HG02798 (cell line): ENCODE measurements around the gene PLBD1.

Experiments
- ATAC-seq: cut with Tn5 transposase; IDR thresholded peaks from one replicate; pipeline ENCODE4 v1.9.1; 2021; ENCODE audit warnings: mild to moderate bottlenecking; ENCODE audit not compliant: unreplicated experiment, poor library complexity

PLBD1 gene, protein sequence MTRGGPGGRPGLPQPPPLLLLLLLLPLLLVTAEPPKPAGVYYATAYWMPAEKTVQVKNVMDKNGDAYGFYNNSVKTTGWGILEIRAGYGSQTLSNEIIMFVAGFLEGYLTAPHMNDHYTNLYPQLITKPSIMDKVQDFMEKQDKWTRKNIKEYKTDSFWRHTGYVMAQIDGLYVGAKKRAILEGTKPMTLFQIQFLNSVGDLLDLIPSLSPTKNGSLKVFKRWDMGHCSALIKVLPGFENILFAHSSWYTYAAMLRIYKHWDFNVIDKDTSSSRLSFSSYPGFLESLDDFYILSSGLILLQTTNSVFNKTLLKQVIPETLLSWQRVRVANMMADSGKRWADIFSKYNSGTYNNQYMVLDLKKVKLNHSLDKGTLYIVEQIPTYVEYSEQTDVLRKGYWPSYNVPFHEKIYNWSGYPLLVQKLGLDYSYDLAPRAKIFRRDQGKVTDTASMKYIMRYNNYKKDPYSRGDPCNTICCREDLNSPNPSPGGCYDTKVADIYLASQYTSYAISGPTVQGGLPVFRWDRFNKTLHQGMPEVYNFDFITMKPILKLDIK

DNA sequence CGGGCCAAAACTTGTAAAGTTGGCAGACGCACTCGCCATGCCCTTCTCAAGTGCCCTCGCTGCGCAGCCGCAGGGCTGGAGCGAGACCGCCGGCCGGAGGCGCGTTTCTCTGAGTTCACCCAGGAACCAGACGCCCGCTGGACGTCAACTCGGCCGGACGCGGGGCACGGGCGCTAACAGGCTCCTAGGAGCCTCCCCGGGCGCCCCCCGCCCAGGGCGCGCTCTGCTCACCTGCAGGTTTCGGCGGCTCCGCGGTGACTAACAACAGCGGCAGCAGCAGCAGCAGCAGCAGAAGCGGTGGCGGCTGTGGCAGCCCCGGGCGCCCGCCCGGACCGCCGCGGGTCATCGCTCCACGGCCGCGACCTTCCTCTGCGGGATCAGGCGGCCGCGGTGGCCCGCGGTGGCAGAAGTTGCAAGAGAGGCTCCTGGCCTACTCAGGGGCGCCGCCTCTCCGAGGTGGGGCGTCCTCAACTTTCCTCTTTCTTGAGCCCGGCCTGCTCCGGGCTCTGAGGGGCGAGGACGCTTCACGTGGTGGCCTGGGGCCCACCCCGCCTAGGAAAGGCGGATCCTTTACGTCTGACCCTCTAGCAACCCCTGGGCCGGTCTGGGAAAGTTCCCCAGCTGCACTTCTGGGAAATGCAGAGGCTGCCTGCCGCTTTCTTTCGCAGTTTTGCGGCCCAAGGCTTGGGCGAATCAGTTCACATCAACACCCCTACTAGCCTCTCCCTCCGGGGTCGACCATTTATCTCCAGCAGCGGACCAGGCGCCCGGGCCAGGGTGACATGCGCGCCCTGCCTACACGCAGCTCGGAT lies at the start of gene PLBD1:
PLBD1 (minus strand) TSS at position 533 of the 812 bp plus-strand sequence; CDS start at position 346, 187 bp downstream.
- peak; percentile 74 for ATAC-seq

DNA sequence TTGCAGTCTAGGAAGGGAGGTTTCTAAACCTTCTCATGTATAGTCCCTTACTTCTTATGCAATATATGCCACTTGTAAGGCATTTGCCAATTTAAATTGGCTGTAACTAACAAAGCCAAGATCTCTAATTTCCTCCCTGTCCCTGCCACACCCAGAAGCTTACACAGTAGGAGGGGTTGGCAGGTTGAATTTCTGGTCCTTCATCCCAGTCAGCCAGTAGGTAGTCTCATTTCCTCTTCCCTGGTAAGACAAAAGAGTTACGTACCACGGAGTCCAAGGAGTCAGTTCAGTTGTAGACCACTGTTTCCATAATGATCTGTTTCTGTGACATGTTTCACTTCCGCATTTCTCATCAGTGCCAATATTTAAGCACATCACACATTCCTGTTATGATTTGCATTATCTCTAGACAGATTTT lies 47.0 kb upstream of the PLBD1 start:
- peak; percentile 47 for ATAC-seq

DNA sequence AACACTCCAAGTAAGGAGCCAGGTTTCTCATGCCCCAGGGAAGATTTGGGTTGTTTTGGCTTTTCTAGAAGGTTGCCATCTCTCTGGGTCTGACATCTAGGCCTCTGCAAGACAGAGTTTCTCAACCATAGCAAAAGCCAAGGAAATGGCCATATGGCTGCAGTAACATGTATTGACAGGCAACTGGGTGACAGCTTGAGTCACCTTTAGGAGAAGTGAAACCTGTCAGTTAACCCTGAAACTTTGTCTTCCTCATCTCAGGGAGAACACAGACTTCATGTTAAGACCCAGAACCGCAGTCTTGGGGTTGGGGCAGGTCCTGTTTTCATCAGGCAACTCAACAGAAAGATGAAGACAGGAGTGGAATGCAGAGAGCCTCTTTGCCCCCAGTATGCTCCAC lies 46.0 kb upstream of the PLBD1 start:
- peak; percentile 98 for ATAC-seq

DNA sequence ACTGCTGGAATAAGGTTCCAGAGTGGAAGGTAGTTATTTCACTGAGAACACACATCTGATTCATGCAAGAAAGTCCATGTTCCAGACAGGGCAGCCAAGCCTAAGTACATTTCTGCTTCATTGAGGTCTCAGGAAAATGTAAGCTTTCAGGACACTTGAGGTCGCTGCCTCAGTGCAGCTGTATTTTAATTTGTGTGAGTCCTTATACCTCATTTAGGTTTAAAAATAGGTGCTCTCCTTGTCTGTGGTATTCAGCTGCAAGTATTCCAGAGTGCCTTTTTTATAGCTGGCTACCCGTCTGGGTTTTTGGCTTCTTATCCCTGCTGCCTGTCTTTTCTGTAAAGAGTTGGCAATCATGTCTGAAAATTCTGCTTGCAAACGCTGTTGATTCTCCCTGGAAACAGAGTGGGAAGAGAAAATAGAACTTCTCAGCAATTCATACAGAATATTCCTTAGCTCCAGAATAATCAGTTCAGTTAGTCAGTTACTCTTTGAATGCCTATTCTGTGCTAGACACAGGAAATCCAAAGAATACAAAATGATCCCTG lies 45.3 kb upstream of the PLBD1 start:
- ATAC-seq: no peak

DNA sequence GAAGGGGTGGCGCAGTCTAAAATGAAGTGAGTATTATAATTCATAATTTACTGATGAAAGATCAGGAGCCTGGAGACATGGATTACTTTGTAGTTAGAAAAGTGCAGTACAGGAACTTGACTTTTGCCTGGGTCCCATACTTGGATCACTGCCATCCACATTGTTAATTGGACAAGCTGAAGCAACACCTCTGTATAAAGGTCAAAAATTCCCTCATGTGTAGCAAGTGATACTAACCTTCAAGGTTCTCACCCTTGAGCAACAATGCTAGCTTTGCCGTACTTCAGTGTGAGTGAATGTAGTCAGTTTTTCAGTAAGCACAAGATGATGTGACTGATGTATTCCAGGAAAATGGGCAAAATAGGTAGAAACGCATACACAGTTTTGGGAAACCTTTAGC lies 44.6 kb upstream of the PLBD1 start:
- no peak for ATAC-seq

DNA sequence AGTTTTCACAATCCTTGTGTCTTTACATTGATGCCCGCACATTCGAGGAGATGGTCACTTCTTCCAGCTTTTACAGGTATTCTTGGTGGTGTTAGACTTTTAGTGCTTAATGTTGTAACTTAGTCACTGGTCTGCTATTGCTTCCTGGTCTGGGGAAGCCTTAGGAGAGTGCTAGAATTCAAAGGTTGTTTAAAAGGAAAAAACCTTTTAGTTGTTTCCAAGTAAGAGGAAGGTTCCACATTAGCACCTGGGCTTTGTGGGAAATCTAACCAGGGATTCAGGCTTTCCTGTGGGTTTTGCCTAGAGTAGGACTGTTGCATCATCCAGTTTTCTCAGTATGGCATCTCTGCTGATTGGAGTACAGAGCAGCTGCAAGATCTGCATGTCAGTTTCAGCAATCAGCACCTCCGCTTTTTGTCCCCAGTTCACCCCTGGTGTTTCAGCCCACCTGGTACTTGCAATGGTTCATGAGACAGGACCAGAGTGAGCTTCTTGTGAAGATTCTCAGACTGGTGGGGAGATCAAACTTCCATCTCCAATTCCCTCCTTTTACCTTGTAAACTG lies 44.0 kb upstream of the PLBD1 start:
- no peak for ATAC-seq

DNA sequence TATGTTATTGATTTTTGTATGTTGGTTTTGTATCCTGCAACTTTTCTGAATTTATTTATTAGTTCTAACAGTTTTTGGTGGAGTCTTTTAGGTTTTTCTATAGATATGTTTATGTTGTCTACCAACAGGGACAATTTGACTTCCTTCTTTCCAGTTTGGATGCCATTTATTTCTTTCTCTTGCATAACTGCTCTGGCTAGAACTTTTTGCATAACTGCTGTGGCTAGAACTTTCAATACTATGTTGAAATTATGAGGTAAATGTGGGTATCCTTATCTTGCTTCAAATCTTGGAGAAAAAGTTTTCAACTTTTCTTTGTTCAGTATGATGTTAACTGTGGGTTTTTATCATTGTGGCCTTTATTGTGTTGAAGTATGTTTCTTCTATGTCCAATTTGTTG lies 39.9 kb upstream of the PLBD1 start:
- ATAC-seq: no peak

DNA sequence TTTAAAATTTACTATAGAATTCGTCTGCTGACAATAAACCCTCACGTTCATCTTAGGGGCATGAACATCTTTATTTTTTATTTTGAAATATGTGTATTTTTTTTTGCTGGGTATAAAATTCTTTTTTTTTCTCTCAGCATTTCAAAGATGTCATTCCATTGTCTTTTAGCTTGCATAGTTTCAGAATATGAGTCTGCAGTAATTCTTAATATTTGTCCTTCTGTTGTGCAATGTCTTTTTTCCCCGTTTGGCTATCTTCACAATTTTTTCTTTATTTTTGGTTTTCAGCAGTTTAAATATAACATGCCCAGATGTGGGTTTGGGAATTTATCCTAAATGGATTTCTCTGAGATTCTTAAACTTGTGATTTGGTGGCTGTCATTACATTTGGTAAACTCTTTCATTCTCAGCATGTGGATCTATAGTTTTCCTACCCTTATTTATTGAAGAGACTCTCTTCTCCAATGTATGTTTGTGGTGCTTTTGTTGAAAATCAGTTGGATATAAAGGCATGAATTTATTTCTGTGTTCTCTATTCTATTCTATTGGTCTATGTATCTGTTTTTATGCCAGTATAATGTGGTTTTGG lies 37.8 kb upstream of the PLBD1 start:
- no peak for ATAC-seq

DNA sequence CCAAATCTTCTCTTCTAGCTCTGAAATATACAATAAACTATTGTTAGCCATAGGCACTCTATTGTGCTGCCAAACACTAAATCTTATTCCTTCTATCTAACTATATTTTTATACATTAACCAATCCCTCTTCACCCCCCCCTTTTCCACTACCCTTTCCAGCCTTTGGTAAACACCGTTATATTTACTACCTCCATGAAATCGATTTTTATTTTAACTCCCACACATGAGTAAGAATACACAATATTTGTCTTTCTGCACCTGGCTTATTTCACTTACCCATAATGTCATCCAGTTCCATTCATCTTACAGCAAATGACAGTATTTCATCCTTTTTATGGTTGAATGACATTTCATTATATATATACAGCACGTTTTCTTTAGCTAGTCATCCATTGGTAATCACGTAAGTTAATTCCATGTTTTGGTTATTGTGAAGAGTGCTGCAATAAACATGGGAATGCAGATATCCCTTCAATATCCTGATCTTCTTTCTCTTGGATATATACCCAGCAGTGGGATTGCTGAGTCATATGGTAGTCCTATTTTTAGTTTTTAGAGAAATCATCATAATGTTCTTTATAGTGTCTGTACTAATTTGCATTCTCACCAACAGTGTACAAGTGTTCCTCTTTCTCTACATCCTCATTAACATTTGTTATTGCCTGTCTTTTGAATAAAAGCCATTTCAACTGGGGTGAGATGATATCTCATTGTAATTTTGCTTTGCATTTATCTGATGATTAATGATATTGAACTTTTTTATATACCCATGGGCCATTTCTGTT lies 34.2 kb upstream of the PLBD1 start:
- ATAC-seq: no peak

DNA sequence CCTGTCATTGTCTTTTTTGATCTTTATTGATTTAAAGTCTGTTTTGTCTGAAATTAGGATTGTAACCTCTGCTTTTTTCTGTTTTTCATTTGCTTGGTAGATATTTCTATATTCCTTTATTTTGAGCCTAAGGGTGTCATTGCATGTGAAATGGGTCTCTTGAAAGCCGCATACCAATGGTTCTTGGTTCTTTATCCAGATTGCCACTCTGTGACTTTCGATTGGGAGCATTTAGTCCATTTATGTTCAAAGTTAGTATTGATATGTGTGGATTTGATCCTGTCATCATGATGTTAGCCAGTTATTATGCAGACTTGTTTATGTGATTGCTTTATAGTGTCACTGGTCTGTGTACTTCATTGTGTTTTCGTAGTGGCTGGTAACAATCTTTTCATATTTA lies 29.8 kb upstream of the PLBD1 start:
- ATAC-seq: no peak

DNA sequence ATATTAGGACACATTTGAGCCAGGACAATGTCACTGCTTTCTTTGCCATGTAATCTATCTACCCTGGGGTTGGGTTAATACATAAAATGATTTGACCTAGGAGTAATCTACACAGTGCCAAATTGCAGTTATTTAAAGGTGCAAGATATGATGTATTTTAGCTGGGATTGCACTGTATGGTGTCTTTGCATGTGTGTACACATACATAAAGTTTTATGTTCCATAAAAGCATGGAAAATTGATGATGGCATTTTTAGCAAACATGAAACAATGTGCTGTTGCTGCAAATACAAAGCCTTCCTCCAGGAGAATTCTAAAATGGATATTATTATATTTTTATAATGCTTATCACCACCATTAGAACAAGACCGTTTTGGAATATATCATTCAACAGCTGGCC lies 24.0 kb upstream of the PLBD1 start:
- no peak for ATAC-seq

DNA sequence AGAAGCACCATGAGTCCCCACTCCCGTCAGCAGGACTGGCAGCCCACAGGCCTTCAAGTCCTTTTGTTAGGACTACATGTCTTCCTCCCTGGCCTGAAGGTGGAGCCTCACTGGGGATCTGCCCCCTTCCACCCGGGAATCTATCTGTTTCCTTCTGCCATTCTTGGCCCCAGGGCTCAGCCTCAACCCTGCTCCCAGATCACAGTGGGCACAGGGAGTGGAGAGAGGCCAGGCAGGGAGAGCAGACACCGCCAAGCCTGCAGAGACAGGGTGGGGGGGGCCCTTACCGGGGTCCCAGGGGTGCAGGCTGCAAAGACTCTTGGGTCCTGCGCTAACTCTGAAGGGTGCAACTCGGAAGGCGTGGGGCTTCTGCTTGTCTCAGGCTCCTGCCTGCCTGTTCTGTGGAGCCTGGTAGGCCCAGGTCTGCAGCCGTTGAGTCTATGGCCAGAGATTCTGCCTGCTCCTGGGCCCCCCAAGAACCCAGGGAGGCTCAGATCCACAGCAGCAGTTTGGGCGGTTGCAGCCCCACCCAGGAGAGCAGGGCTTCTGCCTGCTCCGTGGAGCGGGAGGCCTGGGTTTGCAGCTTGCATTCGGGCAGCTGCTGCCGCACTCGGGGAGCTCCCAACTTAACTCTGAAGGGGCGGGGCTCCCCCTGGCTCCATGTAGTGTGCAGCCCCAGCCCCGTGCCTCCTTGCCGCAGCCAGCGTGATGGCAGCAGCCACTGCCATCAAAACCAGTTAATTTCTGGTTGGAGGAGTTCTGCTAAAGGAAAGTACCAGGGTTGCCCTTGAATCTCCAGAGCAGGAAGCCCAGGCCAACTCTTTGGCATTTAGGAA lies 21.7 kb upstream of the PLBD1 start:
- ATAC-seq: no peak

DNA sequence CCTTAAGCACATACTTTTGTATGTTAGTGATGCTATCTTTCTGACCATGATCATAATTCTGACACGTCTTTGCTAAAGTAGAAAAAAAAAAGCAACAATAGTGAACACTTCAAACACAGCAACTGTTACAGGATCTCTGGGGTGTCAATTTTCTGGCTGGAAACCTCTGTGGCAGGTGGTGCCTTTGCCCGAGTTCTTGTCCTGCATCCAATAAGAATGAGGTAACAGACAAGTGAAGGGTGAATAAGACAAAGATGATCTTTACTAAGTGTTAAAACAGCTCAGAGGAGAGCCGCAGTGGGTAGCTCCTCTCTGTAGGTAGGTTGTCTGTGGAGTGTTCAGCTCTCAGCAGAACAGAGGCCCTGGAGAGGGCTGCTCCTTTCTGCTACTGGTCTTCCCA lies 20.9 kb upstream of the PLBD1 start:
- no peak for ATAC-seq

DNA sequence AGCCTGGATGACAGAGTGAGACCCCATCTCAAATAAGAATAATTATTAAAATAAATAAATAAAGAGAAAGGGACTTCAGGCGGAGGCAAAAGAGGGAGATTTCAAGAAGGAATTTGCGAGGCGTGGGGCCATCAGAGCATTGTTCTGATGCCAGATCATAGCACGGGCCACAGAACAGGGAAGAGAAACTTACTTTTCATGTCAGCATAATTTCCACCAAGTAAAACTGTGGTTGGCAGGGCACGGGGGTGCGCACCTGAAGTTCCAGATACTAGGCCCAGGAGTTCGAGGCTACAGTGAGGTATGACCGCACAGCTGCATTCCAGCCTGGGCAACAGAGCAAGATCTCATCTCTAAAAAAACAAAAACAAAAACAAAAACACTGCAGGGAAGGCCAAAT lies 11.0 kb upstream of the PLBD1 start:
- no peak for ATAC-seq

DNA sequence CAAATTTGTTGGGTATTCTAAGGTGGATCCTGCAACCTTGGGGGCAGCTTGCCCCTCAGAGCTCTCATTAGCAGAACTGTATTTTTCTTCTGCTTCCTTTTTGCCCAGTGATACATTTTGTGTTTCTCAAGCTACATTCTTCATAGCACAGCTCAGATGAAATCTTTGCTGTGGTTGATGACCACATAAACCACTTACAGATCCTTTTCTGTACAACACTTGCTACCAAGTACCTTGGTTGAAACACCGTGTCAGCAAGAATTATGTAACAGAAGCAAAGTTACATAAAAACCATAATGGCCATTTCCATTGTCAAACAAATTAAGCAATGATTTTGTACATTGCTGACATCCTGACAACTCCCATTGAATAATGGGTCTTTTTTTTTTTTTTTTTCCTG lies 9.7 kb upstream of the PLBD1 start:
- peak; percentile 76 for ATAC-seq

DNA sequence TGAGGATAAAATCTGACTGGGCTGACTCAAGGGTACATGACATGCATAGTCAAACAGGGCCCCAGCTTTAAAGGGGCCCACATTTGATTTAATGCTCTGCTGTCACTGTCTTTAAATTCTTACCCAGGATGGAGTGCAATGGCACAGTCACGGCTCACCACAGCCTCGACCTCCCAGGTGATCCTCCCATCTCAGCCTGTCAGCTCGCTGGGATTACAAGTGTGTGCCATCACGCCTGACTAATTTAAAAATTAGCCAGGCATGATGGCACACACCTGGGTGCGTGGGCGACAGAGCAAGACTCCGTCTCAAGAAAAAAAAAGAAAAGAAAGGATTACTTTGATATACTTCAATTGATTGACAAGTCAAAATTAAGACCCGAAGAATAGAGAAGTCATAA lies 9.2 kb upstream of the PLBD1 start:
- ATAC-seq: peak; percentile 21

DNA sequence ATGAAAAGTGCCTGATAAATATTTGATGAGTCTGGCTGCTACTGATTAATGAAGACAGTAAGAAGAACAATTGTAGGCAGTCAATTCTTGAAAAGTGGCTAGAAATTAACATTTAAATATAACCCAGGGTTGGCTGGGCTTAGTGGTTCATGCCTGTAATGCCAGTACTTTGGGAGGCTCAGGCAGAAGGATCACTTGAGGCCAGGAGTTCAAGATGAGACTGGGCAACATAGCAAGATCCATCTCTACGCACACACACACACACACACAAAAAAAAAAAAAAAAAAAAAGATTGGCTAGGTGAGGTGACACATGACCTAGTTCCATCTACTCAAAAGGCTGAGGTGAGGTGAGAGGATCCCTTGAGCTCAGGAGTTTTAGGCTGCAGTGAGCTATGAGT lies 7.9 kb upstream of the PLBD1 start:
- no peak for ATAC-seq

DNA sequence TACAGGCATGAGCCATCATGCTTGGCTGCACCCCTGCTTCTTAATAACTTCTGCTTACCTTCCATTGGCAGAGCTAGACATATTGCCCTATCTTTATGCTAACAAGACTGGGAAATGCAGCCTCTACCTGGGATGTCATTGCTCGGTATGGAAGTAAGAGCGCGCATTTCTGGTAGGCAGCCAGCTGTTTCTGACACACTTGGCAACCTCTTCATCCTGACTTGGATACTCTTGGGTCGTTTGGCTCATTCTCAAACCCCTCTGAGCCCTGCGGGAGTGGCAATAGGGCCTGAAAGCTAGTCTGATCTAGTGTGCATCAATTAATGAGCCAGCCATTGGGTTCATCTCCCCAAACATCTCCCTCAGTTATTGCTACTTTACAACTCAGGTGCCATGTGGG lies 5.4 kb upstream of the PLBD1 start:
- no peak for ATAC-seq

DNA sequence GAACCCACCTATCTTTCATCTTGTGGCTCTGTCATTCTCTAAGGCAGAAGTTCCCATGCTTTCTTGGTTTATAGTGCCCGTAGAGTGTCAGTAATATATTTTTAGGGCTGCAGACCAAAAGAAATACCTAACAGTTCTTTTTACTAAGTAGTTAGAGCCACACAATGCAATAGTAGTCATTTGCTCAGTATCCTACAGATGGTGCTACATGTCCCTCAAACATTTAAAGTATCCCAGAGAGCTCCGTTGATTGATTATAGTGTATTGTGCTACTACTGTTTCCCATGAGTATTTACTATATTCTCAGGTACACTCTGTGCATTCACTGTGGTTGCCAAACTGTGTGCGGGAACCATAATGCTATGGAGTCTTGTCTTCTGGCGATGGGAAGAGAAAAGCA lies 4.7 kb upstream of the PLBD1 start:
- peak; percentile 36 for ATAC-seq
